ENCODE results near the gene CACNA1G.

CACNA1G gene

DNA sequence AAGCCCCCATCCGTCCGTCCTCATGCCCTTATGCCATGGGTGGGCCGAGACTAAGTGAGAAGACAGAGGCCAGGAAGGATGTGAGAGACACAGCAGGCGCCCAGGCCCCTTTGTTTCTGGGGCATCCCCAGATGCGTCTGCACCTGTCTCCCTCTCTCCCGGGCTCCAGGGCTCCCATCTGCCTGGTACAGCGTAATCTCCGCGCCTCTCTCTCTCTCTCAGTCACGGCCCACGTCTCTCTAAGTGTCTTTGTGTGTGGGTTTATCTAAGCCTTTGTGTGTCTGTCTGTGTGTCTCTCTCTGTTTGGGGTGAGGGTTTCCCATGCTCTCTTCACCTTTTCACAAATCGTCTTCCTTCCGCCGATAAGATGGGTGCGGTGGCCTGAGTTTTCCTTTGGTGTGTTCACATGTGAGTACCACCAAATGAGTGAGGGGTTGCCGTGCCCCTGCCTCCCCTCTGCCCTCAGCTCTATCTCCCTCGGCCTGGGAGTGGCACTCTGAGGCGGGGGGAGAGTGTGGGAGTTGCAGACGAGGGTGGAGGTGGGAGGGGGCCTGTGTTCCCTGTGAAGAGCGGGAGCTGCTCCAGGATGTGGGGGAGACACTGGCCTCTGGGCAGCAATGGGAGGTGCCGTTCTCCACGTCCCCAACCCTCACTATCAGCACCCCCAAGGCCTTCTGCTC, 48.3 kb downstream of the CACNA1G start:
- H3K4me3 ChIP-seq, result no peak overlapping the region
- H3K27ac ChIP-seq, result no peak overlapping the region
- H3K9ac ChIP-seq, result no peak overlapping the region
- H3K4me2 ChIP-seq, result no peak overlapping the region
- no peaks in the 10 kb centered on the region for H3K27me3 ChIP-seq
- H3K4me1 ChIP-seq, result peaks cover 5% of the 10 kb centered on the region
- no peaks in the 10 kb centered on the region for H3K9me3 ChIP-seq
- no peak for TF ChIP-seq Cebpa-rat (IDR thresholded peaks at IDR 0.05)
- H4K20me1 ChIP-seq, result no peaks in the 10 kb centered on the region
- no peaks in the 10 kb centered on the region for H3K36me3 ChIP-seq

DNA sequence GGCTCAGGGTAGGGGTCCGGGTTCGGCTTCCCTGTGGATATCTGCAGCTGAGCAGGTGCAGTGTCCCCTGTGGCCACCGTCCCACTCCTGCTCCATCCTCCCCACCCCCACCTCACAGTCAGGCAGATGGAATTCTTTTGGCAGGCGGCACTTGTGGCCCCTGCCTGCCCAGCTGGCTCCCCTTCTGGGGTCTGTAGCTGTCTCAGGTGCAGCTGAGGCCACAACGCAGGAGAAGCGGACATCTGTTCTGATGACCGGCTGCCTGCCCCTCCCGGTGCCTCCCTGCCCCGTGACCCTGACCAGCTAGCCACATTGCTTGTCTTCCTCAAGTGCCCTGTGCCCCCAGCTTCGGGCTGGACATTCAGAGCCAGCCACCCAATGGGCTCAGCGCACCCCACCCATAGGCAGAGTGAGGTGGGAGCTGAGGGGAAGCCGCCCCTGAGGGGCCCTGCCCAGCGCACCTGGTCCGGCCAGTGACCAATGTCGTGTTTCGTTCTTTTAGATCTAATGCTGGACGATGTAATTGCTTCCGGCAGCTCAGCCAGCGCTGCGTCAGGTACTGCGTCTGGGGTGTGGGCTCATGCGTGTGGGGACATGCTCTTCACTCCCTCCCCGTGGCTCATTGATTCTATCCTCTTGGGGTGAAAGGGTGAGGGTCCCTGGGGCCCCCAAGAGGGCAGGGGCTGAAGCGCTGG, 49.0 kb downstream of the CACNA1G start:
- no peaks in the 10 kb centered on the region for H3K27me3 ChIP-seq

DNA sequence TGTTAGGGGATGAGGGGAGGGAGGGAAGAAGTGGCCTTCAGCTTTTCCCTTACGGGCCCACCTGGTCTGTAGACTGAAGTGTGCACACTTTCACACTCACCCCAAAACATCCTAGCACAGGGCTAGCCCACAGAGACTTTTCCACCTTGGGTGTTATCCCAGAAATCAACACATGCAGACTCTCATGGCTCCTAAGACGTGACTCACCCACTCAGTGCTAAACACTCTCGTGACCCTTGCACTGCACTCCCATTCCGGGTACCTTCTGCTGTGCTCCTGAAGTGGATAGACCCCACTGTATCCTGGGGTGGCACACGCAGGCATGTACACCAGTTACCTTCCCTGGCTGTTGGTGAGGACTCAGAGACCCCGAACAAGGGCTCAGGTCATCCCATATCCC, 51.1 kb downstream of the CACNA1G start:
- no peak overlapping the region for H3K27ac ChIP-seq
- H3K4me2 ChIP-seq, result no peak overlapping the region
- no peaks in the 10 kb centered on the region for H3K9me3 ChIP-seq
- TF ChIP-seq Cebpa-rat (IDR thresholded peaks at IDR 0.05), result no peak
- no peaks in the 10 kb centered on the region for H4K20me1 ChIP-seq
- no peak overlapping the region for H3K9ac ChIP-seq
- H3K4me3 ChIP-seq, result no peak overlapping the region
- no peaks in the 10 kb centered on the region for H3K27me3 ChIP-seq
- no peaks in the 10 kb centered on the region for H3K36me3 ChIP-seq
- H3K4me1 ChIP-seq, result peaks cover 7% of the 10 kb centered on the region

More for the DNA sequence above, 49.0 kb downstream of the CACNA1G start:
- peaks cover 9% of the 10 kb centered on the region for H3K4me1 ChIP-seq
- H3K9ac ChIP-seq, result no peak overlapping the region
- H3K4me2 ChIP-seq, result no peak overlapping the region
- no peak for TF ChIP-seq Cebpa-rat (IDR thresholded peaks at IDR 0.05)
- no peak overlapping the region for H3K4me3 ChIP-seq
- no peak overlapping the region for H3K27ac ChIP-seq
- H3K36me3 ChIP-seq, result no peaks in the 10 kb centered on the region
- H3K9me3 ChIP-seq, result no peaks in the 10 kb centered on the region
- no peaks in the 10 kb centered on the region for H4K20me1 ChIP-seq

DNA sequence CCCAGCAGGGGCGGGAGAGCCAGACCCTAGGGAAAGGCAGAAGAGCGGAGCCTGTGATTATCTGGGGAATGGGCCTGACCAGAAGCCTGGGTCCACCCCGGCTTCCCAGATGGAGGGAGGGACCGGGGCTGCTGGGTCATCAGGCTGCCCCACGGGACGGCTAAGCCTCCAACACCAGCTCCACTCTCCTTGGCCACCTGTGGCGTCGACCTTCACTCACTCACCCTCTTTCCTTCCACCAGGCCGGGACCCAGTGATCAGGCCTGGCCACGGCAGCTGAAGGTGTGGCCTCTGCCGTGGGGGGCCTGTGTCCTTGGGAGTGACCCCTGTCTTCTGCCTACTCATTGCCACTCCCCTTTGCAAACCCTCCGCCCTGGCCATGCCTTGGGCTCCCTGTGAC, 51.8 kb downstream of the CACNA1G start:
- Histone ChIP-seq H3K4me2 (no peak overlapping the region), H4K20me1 (no peaks in the 10 kb centered on the region), H3K4me3 (no peak overlapping the region), H3K4me1 (peaks cover 7% of the 10 kb centered on the region), H3K9ac (no peak overlapping the region), H3K9me3 (no peaks in the 10 kb centered on the region), H3K27ac (no peak overlapping the region), H3K36me3 (no peaks in the 10 kb centered on the region), H3K27me3 (no peaks in the 10 kb centered on the region)
- no peak for TF ChIP-seq Cebpa-rat (IDR thresholded peaks at IDR 0.05)

DNA sequence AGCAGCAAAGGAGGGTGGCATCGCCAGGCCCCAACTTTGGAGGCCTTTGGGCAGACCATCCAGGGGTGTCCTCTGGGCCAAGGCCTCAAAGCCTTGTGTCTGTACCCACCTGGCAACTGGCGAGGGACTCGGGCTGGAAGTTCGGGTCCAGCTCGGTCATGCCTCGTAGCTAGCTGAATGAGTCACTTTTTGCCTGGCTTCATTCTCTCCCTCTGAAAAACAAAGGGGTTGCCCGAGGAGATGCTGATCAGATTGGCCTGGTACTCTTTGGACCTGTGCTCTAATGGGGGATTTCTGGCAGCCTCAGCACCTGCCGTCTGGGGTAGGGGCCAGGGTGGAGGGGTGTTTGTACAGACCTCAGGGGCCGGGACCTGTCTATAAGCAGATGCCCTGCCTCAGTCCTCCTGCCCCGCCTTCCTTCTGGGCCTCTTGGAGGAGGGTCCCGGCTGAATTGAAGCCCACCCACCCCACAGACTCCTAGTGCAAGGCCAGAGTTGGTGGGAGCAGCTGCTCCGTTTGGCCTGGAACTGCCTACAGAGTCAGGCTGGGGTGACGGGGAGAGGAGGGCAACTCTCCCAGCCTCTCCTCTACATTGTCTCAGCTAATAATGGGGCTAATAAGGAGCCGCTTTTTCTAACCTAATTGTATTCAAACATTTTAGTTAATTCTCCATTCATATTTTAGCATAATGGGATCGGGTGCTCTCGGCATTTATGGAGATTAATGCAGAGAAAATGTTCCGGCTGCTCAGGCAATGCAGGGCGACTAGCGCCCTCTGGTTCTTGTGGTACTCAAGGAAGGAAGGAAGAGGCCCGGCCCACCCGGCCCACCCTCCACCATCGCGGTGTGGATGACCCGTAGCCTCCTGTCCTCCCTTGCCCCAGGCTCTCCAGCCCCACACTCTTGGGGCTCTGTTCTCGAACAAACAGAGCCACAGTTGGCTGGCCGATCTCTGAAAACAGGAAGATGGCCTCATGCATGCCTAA, 52.8 kb downstream of the CACNA1G start:
- Histone ChIP-seq H3K27ac (no peak overlapping the region), H3K9ac (no peak overlapping the region), H3K27me3 (no peaks in the 10 kb centered on the region), H3K4me2 (peak overlapping the region; percentile 40), H4K20me1 (no peaks in the 10 kb centered on the region), H3K4me3 (no peak overlapping the region), H3K36me3 (no peaks in the 10 kb centered on the region), H3K4me1 (peaks cover 7% of the 10 kb centered on the region), H3K9me3 (no peaks in the 10 kb centered on the region)
- no peak for TF ChIP-seq Cebpa-rat (IDR thresholded peaks at IDR 0.05)

DNA sequence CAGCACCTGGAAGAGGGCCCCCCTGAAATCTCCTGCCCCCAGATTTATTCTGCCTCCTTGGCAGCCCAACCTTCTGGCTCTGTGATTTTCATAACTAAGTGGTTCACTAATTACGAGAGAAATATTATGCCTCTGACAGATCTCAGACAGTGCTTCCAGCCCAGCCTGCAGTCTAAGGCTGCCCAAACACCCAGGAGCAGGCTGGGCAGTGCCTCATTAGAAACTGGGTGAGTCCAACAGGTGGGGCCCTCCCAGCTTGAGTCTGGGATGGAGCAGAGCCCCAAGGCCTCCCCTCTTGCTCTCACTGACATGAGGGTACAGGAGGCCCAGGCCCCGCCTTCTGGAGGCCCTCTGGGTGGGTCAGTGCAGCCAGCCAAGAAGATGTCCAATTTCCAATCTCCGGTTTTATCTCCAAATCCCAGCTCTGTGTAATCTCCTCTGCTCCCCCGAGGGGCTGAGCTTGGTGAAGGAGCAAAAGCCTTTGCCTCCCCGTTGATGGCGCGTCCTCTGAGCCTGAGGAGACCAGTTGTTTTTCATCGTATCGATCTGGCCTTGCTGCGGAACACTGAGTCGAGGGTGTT, 54.0 kb downstream of the CACNA1G start:
- Histone ChIP-seq H3K36me3 (no peaks in the 10 kb centered on the region), H3K27me3 (no peaks in the 10 kb centered on the region), H3K4me3 (no peak overlapping the region), H4K20me1 (no peaks in the 10 kb centered on the region), H3K4me1 (peaks cover 19% of the 10 kb centered on the region), H3K9me3 (no peaks in the 10 kb centered on the region), H3K9ac (no peak overlapping the region), H3K4me2 (peak overlapping the region; percentile 40; the same call in 1 of the 2 replicates), H3K27ac (no peak overlapping the region)
- no peak for TF ChIP-seq Cebpa-rat (IDR thresholded peaks at IDR 0.05)

DNA sequence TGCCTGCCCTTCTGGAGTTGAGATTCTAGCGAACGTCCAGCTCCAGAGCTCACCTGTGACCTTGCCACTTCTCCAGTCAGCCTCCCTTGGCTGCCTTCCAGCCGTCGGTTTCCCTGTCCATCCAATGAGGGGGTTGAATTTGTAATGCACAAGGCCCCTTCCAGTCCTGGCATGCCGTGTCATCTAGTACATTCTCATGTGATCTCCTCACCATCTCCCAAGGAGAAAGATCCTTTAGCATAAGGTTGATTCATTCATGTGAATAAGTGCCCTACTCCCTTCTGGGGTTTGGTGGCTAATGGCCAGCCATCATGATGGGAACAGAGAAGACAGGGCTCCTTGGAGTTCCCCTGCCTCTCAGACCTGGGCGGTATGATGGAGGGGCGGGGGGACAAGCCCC, 55.3 kb downstream of the CACNA1G start:
- H3K27ac ChIP-seq, result no peak overlapping the region
- no peaks in the 10 kb centered on the region for H3K9me3 ChIP-seq
- H3K9ac ChIP-seq, result no peak overlapping the region
- H4K20me1 ChIP-seq, result no peaks in the 10 kb centered on the region
- peaks cover 27% of the 10 kb centered on the region for H3K4me1 ChIP-seq
- no peaks in the 10 kb centered on the region for H3K36me3 ChIP-seq
- H3K27me3 ChIP-seq, result no peaks in the 10 kb centered on the region
- H3K4me3 ChIP-seq, result no peak overlapping the region
- TF ChIP-seq Cebpa-rat (IDR thresholded peaks at IDR 0.05), result no peak
- H3K4me2 ChIP-seq, result no peak overlapping the region

DNA sequence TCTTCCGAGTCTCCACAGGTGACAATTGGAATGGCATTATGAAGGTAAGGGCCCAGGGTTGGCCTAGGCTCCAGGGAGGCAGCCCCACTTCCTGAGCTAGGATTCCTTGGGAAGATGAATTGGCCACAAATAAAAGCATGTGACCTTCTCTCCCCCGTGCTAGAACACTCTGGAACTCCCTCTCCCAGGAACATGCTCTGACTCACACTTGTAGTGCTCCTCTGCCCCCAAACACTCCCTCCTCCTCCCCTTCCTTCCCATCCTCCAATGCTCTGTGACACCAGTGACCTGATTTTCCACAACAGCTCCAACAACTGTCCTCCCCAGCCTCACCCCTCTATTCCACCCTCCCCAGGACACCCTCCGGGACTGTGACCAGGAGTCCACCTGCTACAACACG, 57.8 kb downstream of the CACNA1G start:
- no peak overlapping the region for H3K4me2 ChIP-seq
- no peak overlapping the region for H3K9ac ChIP-seq
- no peak for TF ChIP-seq Cebpa-rat (IDR thresholded peaks at IDR 0.05)
- H4K20me1 ChIP-seq, result no peaks in the 10 kb centered on the region
- H3K9me3 ChIP-seq, result no peaks in the 10 kb centered on the region
- no peak overlapping the region for H3K27ac ChIP-seq
- H3K4me3 ChIP-seq, result no peak overlapping the region
- H3K4me1 ChIP-seq, result peaks cover 27% of the 10 kb centered on the region
- no peaks in the 10 kb centered on the region for H3K36me3 ChIP-seq
- no peaks in the 10 kb centered on the region for H3K27me3 ChIP-seq

DNA sequence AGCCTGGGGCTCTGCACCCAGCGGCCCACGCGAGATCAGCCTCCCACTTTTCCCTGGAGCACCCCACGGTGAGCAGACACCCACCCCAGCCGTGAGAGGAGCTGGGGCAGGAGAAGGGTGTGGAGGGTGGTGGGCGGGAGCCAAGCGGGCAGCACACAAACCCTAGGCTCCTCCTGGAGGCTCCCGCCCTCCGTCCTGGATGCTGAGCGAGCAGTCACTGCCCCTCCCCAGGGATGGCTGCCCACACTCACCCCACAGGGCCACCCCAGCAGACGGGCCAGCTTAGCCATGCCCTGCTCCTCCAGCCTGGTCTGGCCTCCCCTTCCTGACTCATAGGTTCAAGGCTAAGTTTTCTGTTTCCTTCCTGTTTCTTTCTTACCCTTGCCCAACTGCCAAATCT, 58.4 kb downstream of the CACNA1G start:
- H3K9ac ChIP-seq, result no peak overlapping the region
- H3K27me3 ChIP-seq, result no peaks in the 10 kb centered on the region
- H3K4me2 ChIP-seq, result peak overlapping the region; percentile 53
- H3K4me1 ChIP-seq, result peaks cover 25% of the 10 kb centered on the region
- no peaks in the 10 kb centered on the region for H3K9me3 ChIP-seq
- peak overlapping the region; percentile 42 for H3K27ac ChIP-seq
- H3K4me3 ChIP-seq, result no peak overlapping the region
- no peak for TF ChIP-seq Cebpa-rat (IDR thresholded peaks at IDR 0.05)
- no peaks in the 10 kb centered on the region for H4K20me1 ChIP-seq
- no peaks in the 10 kb centered on the region for H3K36me3 ChIP-seq

Measured in BLaER1 (cell line).